SK-N-SH treated with all-trans-retinoic acid at 6 μM for 48 hours (cell line): ENCODE results near the gene CDK12.

Experiments used
- ARNTL ChIP-seq: fragments of 450-650 bp; formaldehyde crosslinking; IDR thresholded peaks from 2 replicates; pipeline ENCODE4 v1.5.0; 2020; ENCODE audit warnings: low read depth, mild to moderate bottlenecking, moderate library complexity, borderline replicate concordance
- BACH2 ChIP-seq: fragments of 250-450 bp; sonication (Bioruptor Pico); IDR thresholded peaks from 2 replicates; pipeline ENCODE4 v1.9.0; 2021; ENCODE audit warnings: mild to moderate bottlenecking, borderline replicate concordance
- GLIS3 ChIP-seq: fragments of 250-450 bp; sonication (Bioruptor Pico); IDR thresholded peaks from 2 replicates; pipeline ENCODE4 v1.5.0; 2020; ENCODE audit warnings: mild to moderate bottlenecking, moderate library complexity
- PPARA ChIP-seq: fragments of 250-450 bp; sonication (Bioruptor Pico); IDR thresholded peaks from 2 replicates; pipeline ENCODE4 v1.5.0; 2020; ENCODE audit warnings: mild to moderate bottlenecking, borderline replicate concordance
- RARB ChIP-seq: fragments of 250-450 bp; sonication (Bioruptor Pico); IDR thresholded peaks from 2 replicates; pipeline ENCODE4 v1.8.0; 2021; ENCODE audit warnings: mild to moderate bottlenecking, moderate library complexity
- SNAI2 ChIP-seq: fragments of 250-450 bp; sonication (Bioruptor Pico); IDR thresholded peaks from 2 replicates; pipeline ENCODE4 v1.5.0; 2020; ENCODE audit warnings: mild to moderate bottlenecking, moderate library complexity
- ZFP3 ChIP-seq: fragments of 250-450 bp; sonication (Bioruptor Pico); IDR thresholded peaks from 2 replicates; pipeline ENCODE4 v1.5.0; 2020; ENCODE audit warnings: mild to moderate bottlenecking, moderate library complexity
- ZFP30 ChIP-seq: fragments of 450-650 bp; formaldehyde crosslinking; IDR thresholded peaks from 2 replicates; pipeline ENCODE4 v1.5.0; 2022; ENCODE audit warnings: mild to moderate bottlenecking, moderate library complexity
- ZNF565 ChIP-seq: fragments of 450-650 bp; formaldehyde crosslinking; conservative IDR thresholded peaks from 2 replicates; pipeline ENCODE4 v1.5.0; 2020; ENCODE audit warnings: low read depth, mild to moderate bottlenecking, moderate library complexity
- ZNF70 ChIP-seq: fragments of 450-650 bp; formaldehyde crosslinking; IDR thresholded peaks from 2 replicates; pipeline ENCODE4 v1.5.0; 2020; ENCODE audit warnings: mild to moderate bottlenecking, moderate library complexity
- TF ChIP-seq, protein P1 (sequence below): fragments of 250-450 bp; sonication (Bioruptor Pico); IDR thresholded peaks from 2 replicates; pipeline ENCODE4 v1.5.1; 2020; ENCODE audit warnings: low read depth, mild to moderate bottlenecking, moderate library complexity
- TF ChIP-seq, protein P2 (sequence below): fragments of 250-450 bp; sonication (Bioruptor Pico); IDR thresholded peaks from 2 replicates; pipeline ENCODE4 v1.8.0; 2020; ENCODE audit warnings: mild to moderate bottlenecking, moderate library complexity, borderline replicate concordance
- TF ChIP-seq, protein P3 (sequence below): fragments of 250-450 bp; sonication (Bioruptor Pico); IDR thresholded peaks from 2 replicates; pipeline ENCODE4 v1.8.0; 2021; ENCODE audit warnings: low read depth, mild to moderate bottlenecking, moderate library complexity, borderline replicate concordance

DNA sequence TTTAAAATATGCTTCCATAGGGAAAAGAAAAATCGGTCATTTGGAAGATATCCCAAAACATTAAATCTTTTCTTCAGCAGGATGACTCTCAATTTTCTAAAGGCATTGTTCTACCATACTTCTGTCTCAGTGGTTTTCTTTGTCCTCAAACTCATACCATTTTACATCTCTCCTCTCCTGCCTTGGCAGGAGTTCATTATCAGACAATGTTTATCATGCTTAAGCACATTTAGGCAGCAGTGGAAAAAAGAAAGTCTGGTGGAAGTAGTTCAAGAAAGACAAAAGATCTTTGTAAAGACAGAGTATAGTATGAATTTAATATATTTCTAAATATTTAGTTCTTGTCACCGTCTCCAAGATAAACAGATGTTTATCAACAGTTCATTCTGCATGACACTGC is 68.2 kb downstream of the CDK12 start:
- TF ChIP-seq, protein P1, sequence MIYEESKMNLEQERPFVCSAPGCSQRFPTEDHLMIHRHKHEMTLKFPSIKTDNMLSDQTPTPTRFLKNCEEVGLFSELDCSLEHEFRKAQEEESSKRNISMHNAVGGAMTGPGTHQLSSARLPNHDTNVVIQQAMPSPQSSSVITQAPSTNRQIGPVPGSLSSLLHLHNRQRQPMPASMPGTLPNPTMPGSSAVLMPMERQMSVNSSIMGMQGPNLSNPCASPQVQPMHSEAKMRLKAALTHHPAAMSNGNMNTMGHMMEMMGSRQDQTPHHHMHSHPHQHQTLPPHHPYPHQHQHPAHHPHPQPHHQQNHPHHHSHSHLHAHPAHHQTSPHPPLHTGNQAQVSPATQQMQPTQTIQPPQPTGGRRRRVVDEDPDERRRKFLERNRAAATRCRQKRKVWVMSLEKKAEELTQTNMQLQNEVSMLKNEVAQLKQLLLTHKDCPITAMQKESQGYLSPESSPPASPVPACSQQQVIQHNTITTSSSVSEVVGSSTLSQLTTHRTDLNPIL, result no peak
- TF ChIP-seq, protein P2, sequence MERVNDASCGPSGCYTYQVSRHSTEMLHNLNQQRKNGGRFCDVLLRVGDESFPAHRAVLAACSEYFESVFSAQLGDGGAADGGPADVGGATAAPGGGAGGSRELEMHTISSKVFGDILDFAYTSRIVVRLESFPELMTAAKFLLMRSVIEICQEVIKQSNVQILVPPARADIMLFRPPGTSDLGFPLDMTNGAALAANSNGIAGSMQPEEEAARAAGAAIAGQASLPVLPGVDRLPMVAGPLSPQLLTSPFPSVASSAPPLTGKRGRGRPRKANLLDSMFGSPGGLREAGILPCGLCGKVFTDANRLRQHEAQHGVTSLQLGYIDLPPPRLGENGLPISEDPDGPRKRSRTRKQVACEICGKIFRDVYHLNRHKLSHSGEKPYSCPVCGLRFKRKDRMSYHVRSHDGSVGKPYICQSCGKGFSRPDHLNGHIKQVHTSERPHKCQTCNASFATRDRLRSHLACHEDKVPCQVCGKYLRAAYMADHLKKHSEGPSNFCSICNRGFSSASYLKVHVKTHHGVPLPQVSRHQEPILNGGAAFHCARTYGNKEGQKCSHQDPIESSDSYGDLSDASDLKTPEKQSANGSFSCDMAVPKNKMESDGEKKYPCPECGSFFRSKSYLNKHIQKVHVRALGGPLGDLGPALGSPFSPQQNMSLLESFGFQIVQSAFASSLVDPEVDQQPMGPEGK (CRISPR knock-in tag), result no peak
- TF ChIP-seq GLIS3 (CRISPR knock-in tag) (no peak), RARB (no peak), SNAI2 (CRISPR knock-in tag) (no peak), PPARA (CRISPR knock-in tag) (no peak), BACH2 (CRISPR knock-in tag) (no peak), ZFP3 (CRISPR knock-in tag) (no peak), ZFP30 (CRISPR knock-in tag) (no peak), ZNF70 (CRISPR knock-in tag) (no peak), ZNF565 (CRISPR knock-in tag) (no peak), ARNTL (no peak)
- TF ChIP-seq, protein P3, sequence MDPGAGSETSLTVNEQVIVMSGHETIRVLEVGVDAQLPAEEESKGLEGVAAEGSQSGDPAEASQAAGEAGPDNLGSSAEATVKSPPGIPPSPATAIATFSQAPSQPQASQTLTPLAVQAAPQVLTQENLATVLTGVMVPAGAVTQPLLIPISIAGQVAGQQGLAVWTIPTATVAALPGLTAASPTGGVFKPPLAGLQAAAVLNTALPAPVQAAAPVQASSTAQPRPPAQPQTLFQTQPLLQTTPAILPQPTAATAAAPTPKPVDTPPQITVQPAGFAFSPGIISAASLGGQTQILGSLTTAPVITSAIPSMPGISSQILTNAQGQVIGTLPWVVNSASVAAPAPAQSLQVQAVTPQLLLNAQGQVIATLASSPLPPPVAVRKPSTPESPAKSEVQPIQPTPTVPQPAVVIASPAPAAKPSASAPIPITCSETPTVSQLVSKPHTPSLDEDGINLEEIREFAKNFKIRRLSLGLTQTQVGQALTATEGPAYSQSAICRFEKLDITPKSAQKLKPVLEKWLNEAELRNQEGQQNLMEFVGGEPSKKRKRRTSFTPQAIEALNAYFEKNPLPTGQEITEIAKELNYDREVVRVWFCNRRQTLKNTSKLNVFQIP (CRISPR knock-in tag), result no peak
